ENCODE results near the gene CTU1.

DNA sequence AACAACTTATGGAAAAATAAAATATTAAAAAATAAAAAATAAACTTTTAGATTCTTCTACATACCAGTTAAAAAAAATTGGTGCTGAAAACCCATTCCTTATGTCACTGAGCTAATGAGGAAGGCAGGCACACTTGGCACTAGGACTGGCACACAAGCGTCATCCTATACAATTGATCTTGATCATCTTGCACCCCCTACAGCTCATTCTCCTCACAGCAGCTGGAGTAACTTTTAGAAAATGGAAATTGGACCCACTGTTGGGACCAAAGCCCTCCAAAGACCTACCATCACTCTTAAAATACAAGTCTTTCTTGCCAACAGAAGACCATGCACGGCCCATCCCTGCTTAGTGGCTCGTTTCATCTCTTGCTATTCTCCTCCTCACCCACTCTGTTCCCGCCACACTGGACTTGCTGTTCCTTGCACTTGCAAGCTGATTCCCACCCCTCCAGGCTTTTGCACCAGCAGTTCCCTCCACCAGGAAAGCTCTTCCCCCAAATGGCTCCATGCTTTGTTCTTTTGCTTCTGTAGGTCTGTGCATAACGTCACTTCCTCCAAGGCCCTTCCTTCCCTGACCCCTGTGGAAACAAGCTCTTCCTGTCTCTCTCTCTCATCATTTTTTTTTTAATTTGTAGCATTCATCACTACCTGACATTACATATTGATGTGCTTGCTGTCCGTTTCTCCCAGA, 11.6 kb downstream of the CTU1 start:
- TF ChIP-seq, protein P1, sequence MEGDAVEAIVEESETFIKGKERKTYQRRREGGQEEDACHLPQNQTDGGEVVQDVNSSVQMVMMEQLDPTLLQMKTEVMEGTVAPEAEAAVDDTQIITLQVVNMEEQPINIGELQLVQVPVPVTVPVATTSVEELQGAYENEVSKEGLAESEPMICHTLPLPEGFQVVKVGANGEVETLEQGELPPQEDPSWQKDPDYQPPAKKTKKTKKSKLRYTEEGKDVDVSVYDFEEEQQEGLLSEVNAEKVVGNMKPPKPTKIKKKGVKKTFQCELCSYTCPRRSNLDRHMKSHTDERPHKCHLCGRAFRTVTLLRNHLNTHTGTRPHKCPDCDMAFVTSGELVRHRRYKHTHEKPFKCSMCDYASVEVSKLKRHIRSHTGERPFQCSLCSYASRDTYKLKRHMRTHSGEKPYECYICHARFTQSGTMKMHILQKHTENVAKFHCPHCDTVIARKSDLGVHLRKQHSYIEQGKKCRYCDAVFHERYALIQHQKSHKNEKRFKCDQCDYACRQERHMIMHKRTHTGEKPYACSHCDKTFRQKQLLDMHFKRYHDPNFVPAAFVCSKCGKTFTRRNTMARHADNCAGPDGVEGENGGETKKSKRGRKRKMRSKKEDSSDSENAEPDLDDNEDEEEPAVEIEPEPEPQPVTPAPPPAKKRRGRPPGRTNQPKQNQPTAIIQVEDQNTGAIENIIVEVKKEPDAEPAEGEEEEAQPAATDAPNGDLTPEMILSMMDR (IDR thresholded peaks at IDR 0.05; ENCODE audit: low read depth, low read length) = peak; percentile 4
- TF ChIP-seq POLR2A (IDR thresholded peaks at IDR 0.05; ENCODE audit: extremely low read depth, insufficient read length) (no peak), MYC (IDR thresholded peaks at IDR 0.05; ENCODE audit: low read depth, low read length) (no peak)
- TF ChIP-seq, protein P2, sequence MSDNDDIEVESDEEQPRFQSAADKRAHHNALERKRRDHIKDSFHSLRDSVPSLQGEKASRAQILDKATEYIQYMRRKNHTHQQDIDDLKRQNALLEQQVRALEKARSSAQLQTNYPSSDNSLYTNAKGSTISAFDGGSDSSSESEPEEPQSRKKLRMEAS (IDR thresholded peaks at IDR 0.05; ENCODE audit: low read depth, low read length) = no peak
